Epithelial cell of proximal tubule (primary cell): ENCODE measurements around the gene STK36. TPM values are rescaled to one million over a fixed set of nuclear protein-coding genes. Genes with fewer than 3 reads are reported as not detected.

Experiments used
- DNase-seq: peaks from one replicate; pipeline ENCODE4 v3.0.0-alpha.2; 2011; ENCODE audit warnings: low read depth
- H3K4me3 ChIP-seq: 2 replicates; pipeline ENCODE4 v1.5.1; 2011; ENCODE audit warnings: low read depth, mild to moderate bottlenecking, low read length
- CTCF ChIP-seq: conservative IDR thresholded peaks from 2 replicates; pipeline ENCODE4 v1.5.1; 2012; ENCODE audit warnings: low read depth, mild to moderate bottlenecking, low read length
- total RNA-seq: library from RNA; depleted of rRNA; stranded (reverse); fragments of >200 nt; gene quantifications from 2 replicates; pipeline ENCODE4 v1.2.3, GENCODE V29; 2015

Gene STK36
- total RNA-seq, 1 donor from 2014 or later: 16.0 TPM

- no peak for TF ChIP-seq CTCF
- no peak for DNase-seq
Observed at GRCh38 chr2:218716070-218716469, 44.2 kb downstream of the STK36 start.

GRCh38 chr2:218717262-218717661 lies 45.4 kb downstream of the STK36 start:
- no peak for TF ChIP-seq CTCF
- H3K4me3 ChIP-seq: no peak overlapping the region
- DNase-seq: no peak

More at GRCh38 chr2:218716070-218716469, 44.2 kb downstream of the STK36 start:
- H3K4me3 ChIP-seq: no peak overlapping the region

GRCh38 chr2:218718058-218718457 lies 46.2 kb downstream of the STK36 start:
- DNase-seq: no peak
- TF ChIP-seq CTCF: no peak
- H3K4me3 ChIP-seq: no peak overlapping the region

- H3K4me3 ChIP-seq: no peak overlapping the region
- no peak for DNase-seq
- TF ChIP-seq CTCF: no peak
Observed at GRCh38 chr2:218719457-218719856, 47.6 kb downstream of the STK36 start.

GRCh38 chr2:218720048-218721041 lies 48.5 kb downstream of the STK36 start:
- no peak for TF ChIP-seq CTCF
- DNase-seq: no peak

GRCh38 chr2:218721488-218721887 lies 49.6 kb downstream of the STK36 start:
- no peak for TF ChIP-seq CTCF
- no peak overlapping the region for H3K4me3 ChIP-seq
- DNase-seq: no peak

More at GRCh38 chr2:218720048-218721041, 48.5 kb downstream of the STK36 start:
- H3K4me3 ChIP-seq: no peak overlapping the region
